Gastroesophageal sphincter (tissue), 4 donors: ENCODE data around the gene PYCR2. TPM values are rescaled to one million over a fixed set of nuclear protein-coding genes. Genes with fewer than 3 reads are reported as not detected.
A peak's percentile ranks its signal among the peaks of the same experiment; 100 is the strongest.

ENCODE experiments used
- ATAC-seq: fragments of 150-250 bp; one replicate; pipeline ENCODE4 v1.9.1; 2016; ENCODE audit warnings: mild to moderate bottlenecking, moderate library complexity
- H3K27ac ChIP-seq, 4 donors: fragments of 200-600 bp; sonication (generic) in 3 of 4; 1 replicate in 3 of 4; 2 replicates in 1 of 4; pipeline ENCODE4 v1.5.1; 2016 to 2019
- H3K27me3 ChIP-seq: fragments of 200-600 bp; sonication (generic); one replicate; pipeline ENCODE4 v1.5.1; 2019
- H3K36me3 ChIP-seq, 2 donors: fragments of 200-600 bp; sonication (generic); one replicate each; pipeline ENCODE4 v1.5.1; 2019; ENCODE audit warnings: control low read depth in 1 of 2
- H3K4me1 ChIP-seq, 3 donors: fragments of 200-600 bp; sonication (generic); 1 replicate in 2 of 3; 2 replicates in 1 of 3; pipeline ENCODE4 v1.5.1; 2016 to 2019; ENCODE audit warnings: control low read depth in 2 of 3
- H3K4me3 ChIP-seq, 2 donors: fragments of 200-600 bp; sonication (generic); one replicate each; pipeline ENCODE4 v1.5.1; 2019; ENCODE audit warnings: mild to moderate bottlenecking in 1 of 2, moderate library complexity in 1 of 2
- H3K9me3 ChIP-seq, 3 donors: fragments of 200-600 bp; sonication (generic); one replicate each; pipeline ENCODE4 v1.5.1; 2017 to 2019; ENCODE audit warnings: control low read depth in 2 of 3
- CTCF ChIP-seq, 4 experiments: fragments of 200-600 bp in 2 of 4; fragments of 450-650 bp in 2 of 4; sonication (generic) in 1 of 4; IDR thresholded peaks; one replicate each; pipeline ENCODE4 v1.5.1; 2017 to 2019; ENCODE audit warnings: antibody characterized with exemption in 4 of 4, mild to moderate bottlenecking in 2 of 4, moderate library complexity in 2 of 4
- EP300 ChIP-seq: sonication (generic); formaldehyde crosslinking; IDR thresholded peaks from one replicate; pipeline ENCODE4 v1.6.1; 2017; ENCODE audit warnings: antibody characterized with exemption, mild to moderate bottlenecking
- POLR2A ChIP-seq, 2 donors: fragments of 450-650 bp; IDR thresholded peaks; one replicate each; pipeline ENCODE4 v1.6.1; 2017; ENCODE audit warnings: antibody characterized with exemption in 2 of 2, mild to moderate bottlenecking in 2 of 2, moderate library complexity in 1 of 2
- POLR2AphosphoS5 ChIP-seq: sonication (generic); formaldehyde crosslinking; IDR thresholded peaks from one replicate; pipeline ENCODE4 v1.6.1; 2017; ENCODE audit warnings: antibody characterized with exemption
- WGBS, 2 donors: methylation state at CpG; one replicate each; pipeline ENCODE4 v1.1.5; 2018; ENCODE audit warnings: low coverage in 1 of 2; 5-methylcytosine and 5-hydroxymethylcytosine counted together
- total RNA-seq, 4 donors: library from RNA; depleted of rRNA; stranded (reverse); fragments of >200 nt; gene quantifications; one replicate each; pipeline ENCODE4 v1.1.0, GENCODE V29; 2016

The PYCR2 gene
- total RNA-seq, 4 donors from 2014 or later: 43.6 to 65.5 (median 50.6) TPM

- TF ChIP-seq CTCF (IDR thresholded peaks at IDR 0.05) (no peak), EP300 (no peak), POLR2AphosphoS5 (no peak), POLR2A (IDR thresholded peaks at IDR 0.05) (no peak)
- Histone ChIP-seq H3K9me3 (no peaks in the 10 kb centered on the region), H3K4me3 (no peak overlapping the region), H3K27me3 (peaks cover 21% of the 10 kb centered on the region), H3K27ac (no peak overlapping the region), H3K4me1 (peaks cover 0 to 3% (median 0%) of the 10 kb centered on the region in 3 donors), H3K36me3 (no peaks in the 10 kb centered on the region)
- no peak for ATAC-seq
- 84 to 86% methylated on average over 5 to 12 of the region's 15 CpGs for WGBS, 2 donors
Observed at GRCh38 chr1:225963735-225964530, 39.9 kb upstream of the PYCR2 start.

DNA sequence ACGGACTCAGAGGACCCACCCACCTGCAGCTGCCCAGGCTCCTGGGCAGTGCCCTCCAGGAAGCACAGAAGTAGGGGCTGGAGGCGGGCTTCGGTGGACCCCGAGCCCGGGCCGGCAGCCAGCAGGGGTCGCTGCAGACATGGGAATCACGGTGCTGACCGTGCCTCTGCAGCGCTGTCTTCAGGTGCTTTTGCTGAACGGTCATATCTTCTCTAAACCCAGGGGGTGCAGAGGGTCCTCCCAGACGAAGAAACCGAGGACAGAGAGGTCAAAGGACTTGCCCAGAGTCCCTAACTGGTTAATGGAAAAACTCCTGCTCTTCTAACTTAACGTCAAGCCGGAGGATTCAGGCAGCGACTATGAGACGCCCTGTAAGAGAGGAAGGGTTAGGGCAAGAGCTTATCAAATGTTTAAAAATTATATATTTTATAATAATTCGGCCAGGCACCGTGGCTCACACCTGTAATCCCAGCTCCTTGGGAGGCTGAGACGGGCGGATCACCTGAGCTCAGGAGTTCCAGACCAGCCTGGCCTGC lies 38.5 kb upstream of the PYCR2 start:
- 28 to 70% methylated on average over 6 to 15 of the region's 21 CpGs for WGBS, 2 donors

GRCh38 chr1:225961659-225962439 lies 37.8 kb upstream of the PYCR2 start:
- peaks cover 0 to 3% (median 0%) of the 10 kb centered on the region in 3 donors for H3K4me1 ChIP-seq
- H3K27me3 ChIP-seq: peaks cover 21% of the 10 kb centered on the region
- no peak for ATAC-seq
- no peak overlapping the region for H3K4me3 ChIP-seq
- TF ChIP-seq EP300: no peak
- no peak for TF ChIP-seq CTCF (IDR thresholded peaks at IDR 0.05)
- TF ChIP-seq POLR2AphosphoS5: no peak
- no peak for TF ChIP-seq POLR2A (IDR thresholded peaks at IDR 0.05)
- WGBS, 2 donors: 46 to 61% methylated on average over 4 to 10 of the region's 20 CpGs
- H3K9me3 ChIP-seq: no peaks in the 10 kb centered on the region
- no peaks in the 10 kb centered on the region for H3K36me3 ChIP-seq
- no peak overlapping the region for H3K27ac ChIP-seq

More for the DNA sequence above, 38.5 kb upstream of the PYCR2 start:
- no peaks in the 10 kb centered on the region for H3K36me3 ChIP-seq
- ATAC-seq: no peak
- H3K4me3 ChIP-seq: no peak overlapping the region
- peaks cover 0 to 3% (median 0%) of the 10 kb centered on the region in 3 donors for H3K4me1 ChIP-seq
- H3K27ac ChIP-seq: no peak overlapping the region
- peaks cover 21% of the 10 kb centered on the region for H3K27me3 ChIP-seq
- H3K9me3 ChIP-seq: no peaks in the 10 kb centered on the region
- TF ChIP-seq CTCF (IDR thresholded peaks at IDR 0.05): peak in 2 of 4 experiments; percentile 16 to 58
- no peak for TF ChIP-seq POLR2A (IDR thresholded peaks at IDR 0.05)
- no peak for TF ChIP-seq POLR2AphosphoS5

DNA sequence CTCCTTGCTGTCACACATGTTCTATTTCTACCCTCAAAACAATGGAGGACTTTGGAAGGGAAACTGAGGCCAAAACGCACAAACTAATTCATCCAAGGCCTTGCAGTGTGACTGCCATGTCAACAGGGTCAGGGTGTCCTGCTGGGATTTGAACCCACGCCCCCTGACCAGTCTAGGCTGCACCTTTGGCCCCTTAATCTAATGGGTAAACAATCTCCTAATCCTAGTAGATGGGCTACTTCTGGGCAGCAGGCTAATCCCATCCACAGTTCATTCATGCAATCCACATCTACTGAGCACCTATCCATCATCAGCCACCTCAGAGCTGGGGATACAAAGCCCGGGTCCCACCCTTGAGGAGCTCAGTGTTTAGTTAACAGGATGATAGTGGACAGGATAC lies 34.0 kb upstream of the PYCR2 start:
- 40 to 69% methylated on average over 1 to 3 of the region's 3 CpGs for WGBS, 2 donors
- TF ChIP-seq POLR2A (IDR thresholded peaks at IDR 0.05) (no peak), CTCF (IDR thresholded peaks at IDR 0.05) (no peak), POLR2AphosphoS5 (no peak), EP300 (no peak)
- no peak for ATAC-seq

More for the DNA sequence above, 34.0 kb upstream of the PYCR2 start:
- Histone ChIP-seq H3K9me3 (no peaks in the 10 kb centered on the region), H3K36me3 (no peaks in the 10 kb centered on the region), H3K27ac (no peak overlapping the region), H3K27me3 (peaks cover 21% of the 10 kb centered on the region), H3K4me1 (peaks cover 0 to 3% (median 0%) of the 10 kb centered on the region in 3 donors), H3K4me3 (no peak overlapping the region)
